ENCODE results near the gene OR4D9.

DNA sequence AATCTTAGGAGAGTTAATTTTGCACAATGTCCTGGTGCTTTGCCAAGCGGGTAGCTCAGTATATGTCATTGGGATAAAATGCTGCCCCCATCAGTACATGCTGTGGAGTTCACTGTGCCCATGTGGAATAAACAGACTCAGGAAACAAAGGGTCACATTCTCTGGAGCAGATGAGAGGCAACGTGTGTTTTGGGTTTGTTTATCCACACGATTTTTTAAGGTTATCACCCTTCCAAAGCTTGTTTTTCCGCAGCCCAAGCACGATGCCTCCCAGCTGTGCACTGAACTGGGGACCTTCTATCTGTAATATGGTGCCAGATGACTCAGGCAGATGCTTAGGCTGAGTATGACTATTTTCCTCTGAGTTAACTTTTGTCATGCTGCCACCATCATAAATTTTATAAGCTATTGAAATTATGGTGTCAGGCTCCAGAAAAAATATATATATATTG, 48.1 kb upstream of the OR4D9 start:
- TF ChIP-seq ZFX (IDR thresholded peaks at IDR 0.05; ENCODE audit: borderline replicate concordance) = no peak
- TF ChIP-seq, protein P1, sequence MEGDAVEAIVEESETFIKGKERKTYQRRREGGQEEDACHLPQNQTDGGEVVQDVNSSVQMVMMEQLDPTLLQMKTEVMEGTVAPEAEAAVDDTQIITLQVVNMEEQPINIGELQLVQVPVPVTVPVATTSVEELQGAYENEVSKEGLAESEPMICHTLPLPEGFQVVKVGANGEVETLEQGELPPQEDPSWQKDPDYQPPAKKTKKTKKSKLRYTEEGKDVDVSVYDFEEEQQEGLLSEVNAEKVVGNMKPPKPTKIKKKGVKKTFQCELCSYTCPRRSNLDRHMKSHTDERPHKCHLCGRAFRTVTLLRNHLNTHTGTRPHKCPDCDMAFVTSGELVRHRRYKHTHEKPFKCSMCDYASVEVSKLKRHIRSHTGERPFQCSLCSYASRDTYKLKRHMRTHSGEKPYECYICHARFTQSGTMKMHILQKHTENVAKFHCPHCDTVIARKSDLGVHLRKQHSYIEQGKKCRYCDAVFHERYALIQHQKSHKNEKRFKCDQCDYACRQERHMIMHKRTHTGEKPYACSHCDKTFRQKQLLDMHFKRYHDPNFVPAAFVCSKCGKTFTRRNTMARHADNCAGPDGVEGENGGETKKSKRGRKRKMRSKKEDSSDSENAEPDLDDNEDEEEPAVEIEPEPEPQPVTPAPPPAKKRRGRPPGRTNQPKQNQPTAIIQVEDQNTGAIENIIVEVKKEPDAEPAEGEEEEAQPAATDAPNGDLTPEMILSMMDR (IDR thresholded peaks at IDR 0.05) = no peak

All from 22Rv1 (cell line).